Tibial artery (tissue), 4 donors: Measurements from ENCODE around the gene ACOT8.
A peak's percentile ranks its signal among the peaks of the same experiment; 100 is the strongest.

Source experiments
- DNase-seq, 2 donors: peaks; one replicate each; pipeline ENCODE4 v3.0.0-alpha.2; 2019
- H3K27ac ChIP-seq, 2 donors: fragments of 200-600 bp; sonication (generic) in 1 of 2; 1 replicate in 1 of 2; 2 replicates in 1 of 2; pipeline ENCODE4 v1.5.1; 2018 to 2019; ENCODE audit warnings: mild to moderate bottlenecking in 1 of 2
- H3K27me3 ChIP-seq, 2 donors: fragments of 200-600 bp; sonication (generic) in 1 of 2; one replicate each; pipeline versions ENCODE4 v1.5.1 to v1.6.0; 2016 to 2019
- H3K36me3 ChIP-seq, 3 donors: fragments of 200-600 bp; sonication (generic) in 2 of 3; one replicate each; pipeline ENCODE4 v1.5.1; 2016 to 2019; ENCODE audit warnings: mild to moderate bottlenecking in 2 of 3
- H3K4me1 ChIP-seq, 4 donors: fragments of 200-600 bp; sonication (generic) in 2 of 4; 1 replicate in 3 of 4; 2 replicates in 1 of 4; pipeline ENCODE4 v1.5.1; 2016 to 2019
- H3K4me3 ChIP-seq, 2 donors: fragments of 200-600 bp; sonication (generic) in 1 of 2; 1 replicate in 1 of 2; 2 replicates in 1 of 2; pipeline ENCODE4 v1.5.1; 2018 to 2019; ENCODE audit warnings: mild to moderate bottlenecking in 2 of 2
- H3K9me3 ChIP-seq, 3 donors: fragments of 200-600 bp; sonication (generic) in 1 of 3; one replicate each; pipeline ENCODE4 v1.5.1; 2016 to 2019
- CTCF ChIP-seq, 2 experiments: fragments of 200-600 bp in 1 of 2; fragments of 450-650 bp in 1 of 2; IDR thresholded peaks; one replicate each; pipeline ENCODE4 v1.5.1; 2017 to 2019; ENCODE audit warnings: antibody characterized with exemption in 2 of 2, mild to moderate bottlenecking in 1 of 2, moderate library complexity in 1 of 2
- intact Hi-C: fragments of 100-400 bp; cut with DNase I; formaldehyde crosslinking; loops from one replicate; pipeline ENCODE4 v1.15.0; 2023; ENCODE audit warnings: low total_unique reads

ACOT8 gene

DNA sequence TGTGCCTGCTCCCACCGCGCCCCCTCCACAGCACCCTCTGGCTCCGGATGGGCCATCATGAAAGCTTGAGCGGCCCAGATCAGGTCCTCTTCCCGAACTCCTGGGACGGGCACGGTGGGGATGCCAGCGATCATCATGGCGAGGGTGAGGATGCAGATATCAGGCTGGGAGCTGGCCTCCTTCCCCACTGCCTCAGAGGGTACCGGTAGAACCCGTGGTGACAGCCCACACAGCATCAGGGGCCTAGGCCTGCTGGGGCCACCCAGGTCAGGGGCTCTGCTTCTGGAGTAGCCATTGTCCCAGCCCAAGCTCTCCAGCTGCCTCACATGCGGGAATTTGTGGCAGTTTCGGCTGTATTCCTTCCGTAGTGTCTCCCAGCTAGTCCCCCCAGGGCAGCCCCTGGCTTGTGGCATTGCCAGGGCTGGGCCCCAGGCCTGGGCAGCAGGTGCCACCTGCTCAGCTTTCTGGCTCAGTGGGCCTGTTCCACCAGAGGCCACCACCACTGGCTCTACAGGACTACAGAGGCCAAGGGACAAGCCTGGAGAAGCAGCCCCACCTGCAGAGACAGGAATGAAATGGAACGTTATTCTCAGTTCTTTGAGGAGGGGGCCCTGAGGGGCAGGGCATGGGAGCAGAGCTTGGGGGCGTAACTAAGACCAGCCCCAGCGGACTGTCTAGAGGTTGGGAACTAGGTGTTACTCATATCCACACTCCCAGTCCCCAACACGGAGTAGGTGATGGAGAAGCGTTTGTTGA is 29.6 kb upstream of the ACOT8 start:
- H3K36me3 ChIP-seq: peaks cover 11 to 52% (median 41%) of the 10 kb centered on the region in 3 donors

GRCh38 chr20:45883100-45883469 is 25.9 kb upstream of the ACOT8 start:
- H3K4me1 ChIP-seq: peaks cover 0 to 17% (median 13%) of the 10 kb centered on the region in 4 donors
- H3K36me3 ChIP-seq: peaks cover 11 to 50% (median 39%) of the 10 kb centered on the region in 3 donors
- H3K4me3 ChIP-seq: no peak overlapping the region
- DNase-seq: no peak
- H3K27ac ChIP-seq: no peak overlapping the region
- intact Hi-C loops: loop anchor here (10.0 kb wide), 1 partner anchor 88 kb away; the partner anchor contains the start of genes DNTTIP1 and WFDC3
- no peak for TF ChIP-seq CTCF (IDR thresholded peaks at IDR 0.05)
- H3K9me3 ChIP-seq: no peaks in the 10 kb centered on the region
- no peaks in the 10 kb centered on the region for H3K27me3 ChIP-seq

More for the DNA sequence above, 29.6 kb upstream of the ACOT8 start:
- no peak for DNase-seq
- Histone ChIP-seq H3K4me1 (peaks cover 0 to 34% (median 22%) of the 10 kb centered on the region in 4 donors), H3K27ac (no peak overlapping the region), H3K9me3 (no peaks in the 10 kb centered on the region), H3K27me3 (no peaks in the 10 kb centered on the region), H3K4me3 (no peak overlapping the region)
- intact Hi-C loops: loop anchor here (10.0 kb wide), 1 partner anchor 92 kb away; the partner anchor contains the start of genes DNTTIP1 and WFDC3
- TF ChIP-seq CTCF (IDR thresholded peaks at IDR 0.05): no peak

- Histone ChIP-seq H3K9me3 (no peaks in the 10 kb centered on the region), H3K4me1 (peaks cover 0 to 17% (median 13%) of the 10 kb centered on the region in 4 donors), H3K36me3 (peaks cover 16 to 52% (median 42%) of the 10 kb centered on the region in 3 donors), H3K27me3 (no peaks in the 10 kb centered on the region), H3K4me3 (no peak overlapping the region), H3K27ac (no peak overlapping the region)
- DNase-seq: no peak
- TF ChIP-seq CTCF (IDR thresholded peaks at IDR 0.05): no peak
- intact Hi-C loops: loop anchor here (10.0 kb wide), 1 partner anchor 88 kb away; the partner anchor contains the start of genes DNTTIP1 and WFDC3
These were observed 25.4 kb upstream of the ACOT8 start for GRCh38 chr20:45882469-45883099.

DNA sequence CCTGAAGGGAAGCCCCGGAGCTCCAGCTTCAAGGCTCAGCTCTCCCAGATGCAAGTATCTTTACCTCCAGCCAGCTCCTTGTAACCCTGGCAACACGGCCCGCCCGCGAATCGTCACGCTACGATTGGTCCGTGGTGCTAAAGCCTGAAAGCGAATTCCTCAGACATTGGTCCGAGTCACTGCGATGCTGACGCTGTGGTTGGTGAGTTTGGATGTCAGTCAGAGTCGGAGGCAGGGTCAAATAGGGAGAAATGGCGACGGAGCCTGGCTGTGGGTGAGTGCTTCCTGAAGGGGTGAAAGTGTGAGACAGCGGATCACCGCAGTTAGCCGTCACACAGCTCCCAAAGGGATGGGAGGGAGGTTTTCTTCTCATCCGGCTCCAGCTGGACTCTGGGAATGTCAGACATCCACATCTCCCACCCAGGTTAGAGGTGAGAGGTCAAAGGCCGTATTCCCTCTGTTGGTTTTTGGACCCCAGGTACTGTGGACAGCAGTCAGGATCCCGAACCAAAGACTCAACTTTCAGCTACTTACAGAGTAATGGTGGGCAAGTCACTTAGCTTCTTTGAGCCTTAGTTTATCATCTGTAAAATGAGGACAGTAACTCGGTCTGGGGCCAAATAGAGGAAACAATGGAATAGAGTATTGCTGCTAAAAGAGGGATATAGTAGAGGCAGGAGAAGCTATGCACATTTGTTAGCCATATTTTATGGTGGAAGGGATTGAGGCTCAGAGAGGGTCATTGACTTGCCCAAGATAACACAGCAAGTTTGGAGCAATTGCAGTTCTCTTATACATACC is 24.0 kb upstream of the ACOT8 start, which contains the start of gene ZSWIM1:
TSS of gene ZSWIM1 (plus strand) at position 240 of the 801 bp plus-strand sequence. CDS start 1,366 bp downstream, outside the sequence.
- peak in 1 of 2 experiments; percentile 19 for TF ChIP-seq CTCF (IDR thresholded peaks at IDR 0.05)
- intact Hi-C loops: loop anchor here (10.0 kb wide), 1 partner anchor 86 kb away; the partner anchor contains the start of genes DNTTIP1 and WFDC3
- Histone ChIP-seq H3K27ac (peak within 1 kb of the TSS; percentile 81 to 83), H3K4me3 (peak within 1 kb of the TSS; percentile 56 to 67), H3K9me3 (no peaks in the 10 kb centered on the region), H3K36me3 (peaks cover 24 to 49% (median 39%) of the 10 kb centered on the region in 3 donors), H3K4me1 (peaks cover 0 to 17% (median 13%) of the 10 kb centered on the region in 4 donors), H3K27me3 (no peaks in the 10 kb centered on the region)
- peak; percentile 100 for DNase-seq
